ENCODE measurements around the gene GRAMD1B.

GRCh38 chr11:123585206-123585605, 155.1 kb downstream of the GRAMD1B start:
- TF ChIP-seq POLR2A (IDR thresholded peaks at IDR 0.05; ENCODE audit: low read depth) (no peak), POLR2AphosphoS5 (IDR thresholded peaks at IDR 0.05) (no peak), CTCF (IDR thresholded peaks at IDR 0.05) (no peak)
